M059J (cell line): ENCODE results near the gene PIK3AP1. TPM values are rescaled to one million over a fixed set of nuclear protein-coding genes. Genes with fewer than 3 reads are reported as not detected.
"Not testable (repeated sequence)": the region's sequence is repeated elsewhere in the genome, so short reads cannot be mapped to it uniquely, and the experiment has no call there.

Source experiments
- DNase-seq: peaks from one replicate; pipeline ENCODE4 v3.0.0-alpha.2; 2012; ENCODE audit warnings: low read depth
- total RNA-seq: library from RNA; depleted of rRNA; stranded (reverse); fragments of >200 nt; shearing (Covaris generic); gene quantifications from 2 replicates; pipeline ENCODE4 v1.2.3, GENCODE V29; 2014; rRNA removed

The PIK3AP1 gene, protein sequence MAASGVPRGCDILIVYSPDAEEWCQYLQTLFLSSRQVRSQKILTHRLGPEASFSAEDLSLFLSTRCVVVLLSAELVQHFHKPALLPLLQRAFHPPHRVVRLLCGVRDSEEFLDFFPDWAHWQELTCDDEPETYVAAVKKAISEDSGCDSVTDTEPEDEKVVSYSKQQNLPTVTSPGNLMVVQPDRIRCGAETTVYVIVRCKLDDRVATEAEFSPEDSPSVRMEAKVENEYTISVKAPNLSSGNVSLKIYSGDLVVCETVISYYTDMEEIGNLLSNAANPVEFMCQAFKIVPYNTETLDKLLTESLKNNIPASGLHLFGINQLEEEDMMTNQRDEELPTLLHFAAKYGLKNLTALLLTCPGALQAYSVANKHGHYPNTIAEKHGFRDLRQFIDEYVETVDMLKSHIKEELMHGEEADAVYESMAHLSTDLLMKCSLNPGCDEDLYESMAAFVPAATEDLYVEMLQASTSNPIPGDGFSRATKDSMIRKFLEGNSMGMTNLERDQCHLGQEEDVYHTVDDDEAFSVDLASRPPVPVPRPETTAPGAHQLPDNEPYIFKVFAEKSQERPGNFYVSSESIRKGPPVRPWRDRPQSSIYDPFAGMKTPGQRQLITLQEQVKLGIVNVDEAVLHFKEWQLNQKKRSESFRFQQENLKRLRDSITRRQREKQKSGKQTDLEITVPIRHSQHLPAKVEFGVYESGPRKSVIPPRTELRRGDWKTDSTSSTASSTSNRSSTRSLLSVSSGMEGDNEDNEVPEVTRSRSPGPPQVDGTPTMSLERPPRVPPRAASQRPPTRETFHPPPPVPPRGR
- total RNA-seq = 2.4 and 4.5 TPM in 2 replicates

DNA sequence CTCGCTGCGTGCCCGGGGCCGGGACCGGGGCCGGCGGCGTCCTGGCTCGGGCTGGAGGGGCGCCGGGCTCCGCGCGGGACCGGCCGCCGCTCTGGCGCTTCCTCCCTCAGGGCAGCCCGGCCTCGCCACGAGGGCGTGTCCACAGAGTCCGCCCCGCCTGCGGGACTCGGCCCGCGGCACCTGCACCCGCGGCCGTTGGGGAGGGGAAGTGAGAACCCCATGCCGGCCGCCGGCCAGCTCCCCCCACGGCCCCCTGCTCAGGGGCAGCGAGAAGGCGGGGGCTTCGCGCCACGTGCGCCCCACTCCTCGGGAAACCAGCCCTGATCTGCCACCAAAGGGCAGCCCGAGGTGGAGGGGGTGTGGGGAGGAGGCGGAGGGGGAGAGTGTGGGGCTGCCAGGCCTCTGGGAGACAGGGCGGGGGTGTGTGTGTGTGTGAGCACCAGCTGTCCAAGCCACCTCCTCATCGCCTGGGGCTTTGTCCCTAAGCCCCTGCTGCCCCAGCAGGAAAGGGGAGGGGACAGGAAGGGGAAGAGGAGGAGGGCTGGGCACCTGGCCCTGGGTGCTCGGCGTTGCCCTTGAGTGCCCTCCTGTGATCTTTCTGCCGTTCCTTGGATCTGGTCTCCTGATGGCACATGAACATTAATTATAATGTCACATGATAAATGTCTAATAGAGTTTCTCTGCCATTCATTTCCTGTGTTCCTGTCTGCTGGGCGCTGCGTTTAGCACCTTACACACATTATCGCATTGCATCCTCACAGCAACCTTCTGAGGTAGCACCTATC, at the start of gene PIK3AP1:
Gene PIK3AP1, minus strand, starts transcription at position 93 of the 785 bp plus-strand sequence. CDS start 120 bp downstream, outside the sequence.
- DNase-seq = peak; percentile 40

DNA sequence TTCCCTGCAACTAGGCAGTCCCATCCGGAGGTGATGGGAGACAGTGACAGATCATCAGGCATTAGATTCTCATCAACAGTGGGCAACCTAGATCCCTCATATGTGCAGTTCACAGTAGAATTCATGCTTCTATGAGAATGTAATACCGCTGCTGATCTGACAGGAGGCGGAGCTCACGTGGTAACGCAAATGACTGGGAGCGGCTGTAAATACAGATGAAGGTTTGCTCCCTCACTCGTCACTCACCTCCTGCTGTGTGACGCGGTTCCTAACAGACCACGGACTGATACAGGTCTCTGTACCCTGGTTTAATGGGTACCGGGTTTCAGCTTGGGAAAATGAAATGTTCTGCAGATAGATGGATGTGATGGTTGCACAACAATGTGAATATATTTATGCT, 47.8 kb upstream of the PIK3AP1 start:
- DNase-seq = no peak

DNA sequence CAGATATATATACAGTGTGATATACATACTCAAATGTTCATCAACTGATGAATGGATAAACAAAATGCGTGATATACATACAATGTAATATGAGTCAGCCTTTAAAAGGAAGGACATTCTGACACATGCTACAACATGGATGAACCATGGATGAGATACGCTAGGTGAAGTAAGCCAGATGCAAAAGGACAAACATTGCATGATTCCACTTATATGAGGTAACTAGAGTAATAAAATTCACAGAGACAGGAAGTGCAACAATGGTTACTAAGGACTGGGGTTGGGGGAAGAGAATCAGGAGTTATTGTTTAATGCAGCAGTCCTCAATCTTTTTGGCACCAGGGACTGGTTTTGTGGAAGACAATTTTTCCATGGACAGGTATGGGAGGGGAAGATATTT, 47.3 kb upstream of the PIK3AP1 start:
- DNase-seq = no peak

DNA sequence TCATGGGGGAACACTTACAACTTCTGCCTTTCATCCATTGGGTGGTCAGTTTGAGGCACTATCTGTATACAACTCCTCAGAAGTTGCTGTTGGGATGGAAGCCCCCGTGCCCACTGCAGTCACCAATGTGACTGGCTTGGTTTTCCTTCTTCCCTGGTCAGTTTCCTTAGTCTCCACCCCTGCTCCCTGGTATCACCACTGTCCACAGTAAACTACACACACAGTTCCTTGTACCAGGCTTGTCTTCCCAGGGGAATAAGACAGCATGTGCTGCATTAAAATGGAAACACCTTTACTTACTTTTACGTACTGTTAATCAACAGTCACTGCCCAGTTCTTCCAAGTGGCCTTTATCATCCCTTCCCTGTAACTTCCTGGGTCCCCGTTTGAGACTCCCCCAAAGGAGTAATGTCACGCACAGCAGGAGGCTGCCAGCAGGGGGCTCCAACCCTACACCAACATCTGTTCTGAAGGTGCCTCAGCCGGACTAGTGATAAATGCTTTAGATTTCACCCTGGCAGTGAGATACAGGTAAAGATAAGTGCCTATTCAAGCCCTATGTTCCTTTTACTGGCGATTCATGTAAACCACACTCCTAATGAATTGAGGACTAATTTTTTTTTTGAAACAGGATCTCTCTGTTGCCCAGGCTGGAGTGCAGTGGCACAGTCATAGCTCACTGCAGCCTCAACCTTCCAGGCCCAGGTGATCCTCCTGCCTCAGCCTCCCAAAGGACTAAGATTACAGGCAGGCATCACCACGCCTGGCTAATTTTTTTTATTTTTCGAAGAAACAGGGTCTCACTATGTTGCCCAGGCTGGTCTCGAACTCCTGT, 45.3 kb upstream of the PIK3AP1 start:
- peak; percentile 67 for DNase-seq

DNA sequence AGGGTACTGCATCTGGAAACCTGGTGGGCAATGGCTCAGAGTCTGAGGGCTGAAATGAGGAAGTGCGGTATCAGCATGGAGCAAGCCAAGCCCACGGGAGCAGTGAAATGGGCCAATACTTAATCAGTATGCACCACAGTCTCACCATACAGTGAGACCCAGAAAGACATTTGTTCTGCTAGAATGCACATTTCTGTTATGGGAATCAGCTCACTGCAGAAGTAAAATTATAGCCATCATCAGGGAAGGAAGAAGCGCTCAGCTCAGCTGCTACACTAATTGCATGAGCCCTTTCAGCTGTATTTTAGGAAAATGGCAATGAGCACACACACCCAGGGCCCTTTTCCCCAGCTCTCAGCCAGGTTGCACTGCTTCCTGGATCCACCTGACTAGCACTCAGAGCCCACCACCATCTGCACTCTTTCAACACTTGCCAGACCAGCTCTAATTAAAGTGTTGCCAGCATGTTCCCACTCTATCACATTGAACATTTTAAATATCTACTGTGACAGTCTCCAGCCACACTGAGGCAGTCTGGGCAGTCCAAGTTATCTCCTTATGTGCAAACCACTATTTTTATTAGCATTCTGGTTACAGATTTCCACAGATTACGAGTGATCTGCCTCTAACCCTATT, 44.2 kb upstream of the PIK3AP1 start:
- DNase-seq = no peak

DNA sequence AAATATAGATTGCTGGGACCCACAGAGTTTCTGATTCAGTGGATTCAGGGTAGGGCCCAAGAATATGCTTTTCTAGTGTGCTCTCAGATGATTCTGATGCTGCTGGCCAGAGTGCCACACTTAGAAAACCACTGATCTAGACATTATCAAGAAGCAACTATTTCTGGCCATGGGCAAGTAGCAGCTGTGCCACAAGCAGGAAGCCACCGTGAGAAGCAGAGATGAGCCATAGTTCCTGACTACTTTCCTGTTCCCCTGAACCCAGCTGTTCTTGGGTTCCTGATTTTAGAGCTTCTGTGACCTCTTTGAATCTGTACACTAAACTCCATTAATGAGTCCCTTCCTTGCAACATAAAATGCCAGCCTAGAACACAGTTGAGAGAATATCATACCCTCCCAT, 38.1 kb upstream of the PIK3AP1 start:
- no peak for DNase-seq

DNA sequence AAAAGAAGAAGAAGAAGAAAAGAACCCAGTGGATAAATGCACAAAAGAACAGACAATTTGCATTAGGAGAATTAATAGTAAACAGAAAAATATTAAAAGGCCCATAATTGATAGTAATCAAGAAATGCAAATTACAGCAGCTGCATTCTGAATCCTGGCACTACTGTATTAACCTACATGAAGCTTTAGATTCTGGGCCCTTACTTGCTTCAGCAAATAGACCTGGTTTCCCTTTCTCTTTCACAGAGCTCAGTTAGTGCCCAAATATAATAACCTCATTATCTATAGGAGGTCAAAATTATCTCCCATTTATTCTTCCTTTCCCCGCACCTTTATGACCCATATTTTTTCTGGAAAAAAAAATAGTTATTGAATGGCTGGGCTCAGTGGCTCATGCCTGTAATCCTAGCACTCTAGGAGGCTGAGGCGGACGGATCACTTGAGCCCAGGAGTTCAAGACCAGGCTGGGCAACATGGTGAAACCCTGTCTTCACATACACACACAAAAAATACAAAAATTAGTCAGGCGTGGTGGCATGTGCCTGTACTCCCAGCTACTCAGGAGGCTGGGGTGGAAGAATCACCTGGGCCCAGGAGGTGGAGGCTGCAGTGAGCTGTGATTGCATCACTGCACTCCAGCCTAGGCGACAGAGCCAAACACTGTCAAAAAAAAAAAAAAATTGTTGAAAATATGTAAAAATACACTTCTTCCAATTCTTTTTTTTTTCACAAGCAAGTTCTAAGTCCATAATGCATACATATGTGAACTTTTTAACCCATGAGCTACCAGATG, 36.0 kb upstream of the PIK3AP1 start:
- no peak for DNase-seq

DNA sequence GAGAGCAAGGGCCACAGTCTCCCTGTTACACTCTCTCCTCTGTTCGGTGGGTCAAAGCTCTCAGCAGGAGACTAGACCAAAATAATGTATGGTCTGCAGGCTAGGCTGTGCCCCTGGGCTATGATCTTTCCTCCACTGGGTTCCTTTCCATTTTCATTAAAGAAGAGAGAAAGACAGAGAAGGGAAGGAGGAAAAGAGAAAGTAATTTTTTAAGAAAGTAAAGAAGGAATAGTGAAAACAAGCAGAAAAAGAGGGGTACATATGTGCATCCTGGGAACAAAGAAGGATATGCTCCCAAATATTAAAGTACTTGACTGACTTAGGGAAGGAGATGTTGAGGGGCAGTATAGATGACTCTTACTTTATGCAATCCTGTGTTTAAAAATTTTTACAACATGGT, 33.6 kb upstream of the PIK3AP1 start:
- DNase-seq = no peak

DNA sequence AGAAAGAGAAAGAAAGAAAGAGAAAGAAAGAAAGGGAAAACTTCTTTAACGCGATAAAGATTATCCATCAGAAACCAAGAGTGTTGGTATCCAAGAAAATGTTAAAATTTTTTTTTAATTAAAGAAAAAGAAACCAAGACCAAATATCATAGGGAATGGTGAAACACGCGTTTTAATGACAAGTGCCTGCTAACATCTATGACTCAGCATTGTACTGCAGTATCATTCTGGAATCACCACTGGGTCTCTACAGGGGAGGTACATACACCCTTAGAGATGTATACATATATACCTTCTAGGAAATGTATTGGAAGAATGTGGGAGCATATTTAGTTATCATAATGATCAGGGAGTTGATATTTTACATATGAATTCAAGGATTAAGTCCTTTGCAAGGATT, 32.1 kb upstream of the PIK3AP1 start:
- peak; percentile 15 for DNase-seq

DNA sequence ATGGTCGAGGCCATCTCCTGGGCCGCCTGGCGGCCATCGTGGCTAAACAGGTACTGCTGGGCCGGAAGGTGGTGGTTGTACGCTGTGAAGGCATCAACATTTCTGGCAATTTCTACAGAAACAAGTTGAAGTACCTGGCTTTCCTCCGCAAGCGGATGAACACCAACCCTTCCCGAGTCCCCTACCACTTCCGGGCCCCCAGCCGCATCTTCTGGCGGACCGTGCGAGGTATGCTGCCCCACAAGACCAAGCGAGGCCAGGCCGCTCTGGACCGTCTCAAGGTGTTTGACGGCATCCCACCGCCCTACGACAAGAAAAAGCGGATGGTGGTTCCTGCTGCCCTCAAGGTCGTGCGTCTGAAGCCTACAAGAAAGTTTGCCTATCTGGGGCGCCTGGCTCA, 30.0 kb upstream of the PIK3AP1 start:
- not testable (repeated sequence) for DNase-seq

DNA sequence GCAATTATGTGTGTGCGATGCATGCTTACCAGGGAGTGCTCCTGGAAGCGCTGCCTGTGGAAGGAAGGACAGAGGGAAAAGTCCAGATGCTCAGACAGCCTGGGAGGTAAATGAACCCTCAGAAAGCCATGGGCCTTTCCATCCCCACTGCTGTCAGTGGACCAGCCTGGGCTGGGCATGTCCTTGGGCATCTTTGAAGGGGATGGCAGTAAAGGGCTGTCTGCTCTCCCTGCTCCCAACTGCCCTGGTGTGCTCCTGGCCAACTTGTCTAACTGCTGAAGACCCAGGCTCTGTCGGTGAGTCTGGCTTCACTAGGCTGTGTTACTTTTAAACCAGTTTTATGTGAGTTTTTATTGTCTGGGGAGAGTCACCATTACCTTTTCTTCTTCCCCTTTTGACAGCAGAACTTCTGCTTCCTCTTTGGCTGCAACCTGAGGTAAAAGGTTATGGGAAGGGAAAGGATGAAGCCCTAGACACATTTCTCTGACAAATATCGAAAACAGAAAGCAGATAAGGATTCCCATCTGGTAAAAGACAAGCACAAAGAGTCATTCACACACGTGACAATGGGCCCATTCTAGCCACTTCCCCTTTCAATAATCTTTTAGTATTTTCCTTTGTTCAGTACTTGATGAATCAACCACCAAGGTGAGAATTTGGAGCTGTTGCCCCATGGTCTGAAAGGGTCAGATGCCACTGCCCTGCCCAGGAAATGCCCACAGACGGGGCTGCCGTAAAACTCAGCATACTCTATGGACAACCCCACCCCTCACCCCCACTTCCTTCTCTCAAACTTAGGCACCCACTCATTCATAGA, 27.6 kb upstream of the PIK3AP1 start:
- no peak for DNase-seq

DNA sequence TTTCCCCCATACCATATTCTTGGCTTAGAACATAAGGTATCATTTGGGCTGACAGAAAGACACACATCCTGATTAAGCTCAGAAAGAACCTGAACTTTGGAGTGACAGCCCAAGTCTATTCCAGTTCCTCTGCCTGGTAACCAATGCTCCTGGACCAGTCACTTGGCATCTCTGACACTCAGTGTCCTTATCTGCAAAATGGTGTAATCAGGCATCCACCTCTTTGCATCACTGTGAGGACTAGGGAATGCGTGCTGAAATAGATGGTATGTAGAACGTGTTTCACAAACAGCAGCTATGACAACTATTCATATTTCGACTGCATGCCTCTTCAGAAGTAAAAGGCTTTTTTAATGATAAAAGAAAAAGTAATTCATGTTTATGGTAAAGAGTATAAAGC, 26.2 kb upstream of the PIK3AP1 start:
- no peak for DNase-seq

DNA sequence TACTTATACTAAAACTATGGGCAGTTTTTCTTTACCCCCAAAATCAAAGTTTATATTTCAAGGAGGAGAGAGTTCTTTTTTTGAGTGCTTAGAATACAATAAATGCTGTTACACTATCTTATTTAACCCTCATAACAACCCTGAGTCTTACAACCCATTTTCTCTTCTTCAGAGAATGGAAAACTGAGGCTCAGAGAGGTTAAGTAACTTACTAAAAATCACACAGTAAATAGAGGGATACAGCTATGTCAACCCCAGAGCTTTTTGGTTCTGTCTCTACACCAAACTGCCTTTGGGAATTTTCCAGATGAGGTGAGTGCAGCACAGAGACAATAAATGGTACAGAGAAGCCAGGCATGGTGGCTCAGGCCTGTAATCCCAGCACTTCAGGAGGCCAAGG, 25.6 kb upstream of the PIK3AP1 start:
- no peak for DNase-seq

DNA sequence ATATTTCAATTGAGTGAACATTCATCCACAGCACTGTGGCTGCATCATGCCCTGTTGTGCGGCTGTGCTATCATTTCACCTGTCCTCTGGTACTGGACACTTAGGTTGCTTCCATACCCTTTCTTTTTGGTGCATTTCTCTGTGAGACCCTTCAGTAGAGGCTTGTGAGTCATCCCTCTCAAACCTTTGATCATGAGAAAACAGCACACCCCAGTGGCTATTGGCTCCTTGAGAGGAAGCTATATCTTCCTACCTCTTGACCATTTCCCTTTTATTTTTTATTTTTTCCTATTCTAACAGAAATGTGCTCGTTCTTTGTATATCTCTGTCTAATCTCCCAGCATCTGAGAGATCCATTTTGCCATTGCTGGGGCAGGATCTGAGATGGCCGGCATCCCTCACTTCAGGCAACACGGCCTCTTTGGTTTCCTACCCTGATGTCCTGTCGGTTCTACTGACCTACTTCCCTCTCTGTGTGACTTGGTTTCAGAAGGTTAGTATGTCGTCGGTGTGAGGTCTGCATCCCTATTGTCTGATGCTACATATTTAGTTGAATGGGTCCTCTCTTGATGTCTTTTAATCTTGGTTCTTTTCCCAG, 23.8 kb upstream of the PIK3AP1 start:
- peak; percentile 29 for DNase-seq

DNA sequence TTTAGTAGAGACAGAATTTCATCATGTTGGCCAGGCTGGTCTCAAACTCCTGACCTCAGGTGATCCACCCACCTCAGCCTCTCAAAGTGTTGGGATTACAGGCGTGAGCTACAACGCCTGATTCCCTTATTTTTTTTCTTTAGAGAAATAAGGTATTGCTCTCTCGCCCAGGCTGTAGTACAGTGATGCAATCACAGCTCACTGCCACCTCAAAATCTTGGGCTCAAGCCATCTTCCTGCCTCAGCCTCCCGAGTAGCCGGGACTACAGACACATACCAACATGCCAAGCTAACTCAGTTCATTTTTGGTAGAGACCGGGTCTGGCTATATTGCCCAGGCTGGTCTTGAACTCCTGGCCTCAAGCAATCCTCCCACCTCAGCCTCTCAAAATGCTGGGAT, 21.2 kb upstream of the PIK3AP1 start:
- not testable (repeated sequence) for DNase-seq

DNA sequence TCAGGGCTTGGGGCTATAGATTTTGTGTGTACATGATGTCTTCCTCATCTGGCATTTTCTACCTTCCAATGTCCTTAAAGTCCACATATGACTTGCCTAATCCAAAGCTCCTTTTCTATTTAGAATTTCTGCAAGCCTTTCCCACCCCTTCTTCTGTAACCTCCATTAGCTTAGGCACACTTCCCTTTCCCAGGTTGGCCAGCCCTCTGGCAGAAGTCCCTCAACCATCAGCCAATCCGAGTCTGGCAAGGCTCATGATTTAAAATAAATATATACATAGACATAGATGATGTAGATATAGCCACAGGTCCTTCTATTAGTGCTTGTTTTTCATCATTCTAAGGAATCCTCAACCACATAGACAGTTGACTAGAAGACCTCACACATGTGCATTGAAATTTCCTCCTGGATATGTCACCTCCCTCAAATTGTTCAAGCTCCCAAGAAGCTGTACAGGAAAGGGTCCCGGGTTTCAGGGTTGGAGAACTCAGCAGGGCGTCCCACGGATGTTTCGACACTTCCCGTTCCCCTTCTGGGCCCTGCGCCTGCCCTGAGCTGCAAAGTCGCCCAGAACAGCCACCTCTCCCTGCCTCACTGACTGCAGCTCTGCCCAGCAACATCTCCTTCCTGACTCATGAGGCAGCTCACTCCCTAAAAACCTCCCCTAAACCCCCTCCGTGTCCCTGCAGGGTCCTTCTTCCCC, 20.4 kb upstream of the PIK3AP1 start:
- DNase-seq = no peak

DNA sequence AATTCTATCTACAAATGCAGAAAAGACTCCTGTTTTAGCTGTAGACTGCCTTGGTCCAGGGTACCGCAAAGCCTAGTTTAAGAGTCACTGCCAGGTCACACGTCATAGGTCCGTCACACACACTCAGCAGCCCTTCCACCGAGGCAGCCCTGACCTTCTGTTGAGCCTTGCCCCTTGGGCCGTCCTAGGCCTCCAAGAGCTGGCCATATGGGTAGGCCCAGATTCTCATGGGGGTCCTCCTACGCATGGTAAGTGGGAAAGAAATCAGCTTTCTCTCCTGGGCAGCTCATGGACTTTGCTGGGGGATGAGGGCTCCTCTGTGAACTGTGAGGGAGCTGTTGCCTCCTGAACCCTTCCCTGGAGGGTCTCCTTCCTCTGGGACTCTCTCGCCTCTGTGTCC, 19.8 kb upstream of the PIK3AP1 start:
- DNase-seq = no peak

DNA sequence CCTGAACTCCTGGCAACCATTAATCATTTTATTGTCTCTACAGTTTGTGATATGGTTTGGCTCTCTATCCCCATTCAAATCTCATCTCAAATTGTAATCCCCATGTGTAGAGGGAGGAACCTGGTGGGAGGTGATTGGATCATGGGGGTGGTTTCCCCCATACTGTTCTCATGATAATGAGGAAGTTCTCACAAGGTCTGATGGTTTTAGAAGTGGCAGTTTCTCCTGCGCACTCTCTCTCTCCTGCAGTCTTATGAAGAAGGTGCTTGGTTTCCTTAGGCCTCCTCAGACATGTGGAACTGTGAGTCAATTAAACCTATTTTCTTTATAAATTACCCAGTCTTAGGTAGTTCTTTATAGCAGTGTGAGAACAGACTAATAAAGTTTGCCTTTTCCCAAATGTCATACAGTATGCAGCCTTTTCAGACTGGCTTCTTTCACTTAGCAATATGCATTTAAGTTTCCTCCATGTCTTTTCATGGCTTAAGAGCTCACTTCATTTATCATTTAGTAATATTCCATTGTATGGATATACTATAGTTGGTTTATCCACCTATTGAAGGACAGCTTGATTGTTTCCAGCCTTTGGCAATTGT, 17.1 kb upstream of the PIK3AP1 start:
- DNase-seq = not testable (repeated sequence)
